IPS DF 6.9 (cell line): ENCODE measurements around the gene PITPNC1.
"Not testable (repeated sequence)": the region's sequence is repeated elsewhere in the genome, so short reads cannot be mapped to it uniquely, and the experiment has no call there.

Experiments used
- DNase-seq: peaks from one replicate; pipeline ENCODE4 v3.0.0-alpha.2; 2013; ENCODE audit warnings: low read depth, low spot score
- H3K27ac ChIP-seq: one replicate; pipeline ENCODE4 v1.5.1; 2013; ENCODE audit warnings: low read length, control low read depth
- H3K27me3 ChIP-seq: 2 replicates; pipeline ENCODE4 v1.6.1; 2013; ENCODE audit warnings: mild to moderate bottlenecking, low read length; ENCODE audit not compliant: control insufficient read depth, insufficient read depth
- H3K36me3 ChIP-seq: 2 replicates; pipeline ENCODE4 v1.6.1; 2013; ENCODE audit warnings: low read length; ENCODE audit not compliant: control insufficient read depth, insufficient read depth
- H3K4me1 ChIP-seq: 2 replicates; pipeline ENCODE4 v1.6.1; 2013; ENCODE audit warnings: low read length; ENCODE audit not compliant: control insufficient read depth, insufficient read depth
- H3K4me3 ChIP-seq: 2 replicates; pipeline ENCODE4 v1.5.1; 2013; ENCODE audit warnings: mild to moderate bottlenecking, low read length
- H3K9me3 ChIP-seq: 2 replicates; pipeline ENCODE4 v1.6.1; 2013; ENCODE audit warnings: low read length, inconsistent platforms; ENCODE audit not compliant: control insufficient read depth, insufficient read depth
- WGBS: extraction: QIAGEN DNeasy Blood & Tissue Kit; methylation state at CpG from one replicate; pipeline ENCODE4 v1.1.7; 2013; ENCODE audit warnings: mixed read lengths, missing lambda C conversion rate; ENCODE audit not compliant: insufficient read length, insufficient coverage; 5-methylcytosine and 5-hydroxymethylcytosine counted together

PITPNC1 gene

DNA sequence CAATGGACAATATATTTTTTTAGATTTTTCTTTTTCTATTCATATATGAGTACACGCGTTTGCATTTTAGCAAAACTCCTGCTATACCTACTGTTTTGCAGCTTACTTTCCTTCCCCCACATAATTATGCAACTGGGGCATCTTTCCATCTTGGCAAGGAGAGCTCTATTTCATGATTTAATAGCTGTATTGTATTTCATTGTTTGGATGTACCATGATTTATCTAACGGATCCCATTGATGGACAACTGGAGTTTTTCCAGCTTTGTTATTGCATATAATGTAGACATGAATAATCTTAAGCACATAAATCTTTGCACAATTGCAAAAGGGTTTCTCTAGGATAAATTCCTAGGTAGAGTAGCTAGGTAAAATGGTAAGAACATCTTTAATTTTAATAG, 133.9 kb downstream of the PITPNC1 start:
- peaks cover 4% of the 10 kb centered on the region; the same call in 1 of the 2 replicates for H3K4me1 ChIP-seq
- DNase-seq: no peak
- no peaks in the 10 kb centered on the region for H3K9me3 ChIP-seq
- no peak overlapping the region for H3K27ac ChIP-seq
- no CpG with 5 or more reads among the region's 3 CpGs for WGBS
- H3K36me3 ChIP-seq: no peaks in the 10 kb centered on the region
- H3K27me3 ChIP-seq: no peaks in the 10 kb centered on the region
- no peak overlapping the region for H3K4me3 ChIP-seq

DNA sequence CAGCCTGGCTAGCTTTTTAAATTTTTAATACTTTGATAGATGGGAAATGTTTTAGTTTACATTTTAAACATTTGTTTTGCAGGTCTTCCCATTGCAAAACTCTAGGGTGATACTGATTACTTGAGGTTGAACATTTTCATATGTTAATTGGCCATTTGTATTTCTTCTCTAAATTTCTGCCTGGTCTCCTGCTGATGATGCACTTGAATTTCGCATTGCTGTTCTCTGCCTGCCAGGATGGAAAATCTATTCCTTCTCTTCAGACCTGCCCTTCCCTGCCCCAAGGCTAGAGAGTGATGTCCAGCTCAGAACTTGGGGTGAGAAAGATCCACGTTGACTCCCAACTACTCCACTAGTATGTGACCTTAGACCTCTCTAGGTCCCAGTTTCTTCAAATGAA, 134.7 kb downstream of the PITPNC1 start:
- DNase-seq: no peak
- no peak overlapping the region for H3K4me3 ChIP-seq
- H3K27ac ChIP-seq: no peak overlapping the region
- no peaks in the 10 kb centered on the region for H3K27me3 ChIP-seq
- no CpG with 5 or more reads among the region's 2 CpGs for WGBS
- no peaks in the 10 kb centered on the region for H3K36me3 ChIP-seq
- peaks cover 4% of the 10 kb centered on the region; the same call in 1 of the 2 replicates for H3K4me1 ChIP-seq
- no peaks in the 10 kb centered on the region for H3K9me3 ChIP-seq

DNA sequence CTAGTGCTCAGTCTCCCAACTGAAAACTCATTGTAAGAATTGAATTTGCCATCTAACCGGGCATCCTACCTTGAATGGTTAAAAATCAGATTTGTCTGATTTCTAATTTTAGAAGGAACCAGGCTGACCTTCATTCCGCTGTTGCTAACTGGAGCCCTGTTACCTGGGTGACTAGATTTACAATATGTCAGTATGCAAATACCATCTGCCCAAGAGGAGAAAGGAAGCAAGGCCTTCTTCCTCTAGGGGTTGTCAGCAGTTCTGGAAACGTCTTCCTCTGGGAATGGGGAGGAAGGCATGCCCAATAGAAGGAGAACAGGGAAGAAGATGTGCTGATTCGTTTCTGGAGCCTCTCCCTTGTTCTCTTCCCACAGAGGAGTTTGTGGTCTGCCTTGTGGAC, 137.9 kb downstream of the PITPNC1 start:
- WGBS: no CpG with 5 or more reads among the region's 4 CpGs

DNA sequence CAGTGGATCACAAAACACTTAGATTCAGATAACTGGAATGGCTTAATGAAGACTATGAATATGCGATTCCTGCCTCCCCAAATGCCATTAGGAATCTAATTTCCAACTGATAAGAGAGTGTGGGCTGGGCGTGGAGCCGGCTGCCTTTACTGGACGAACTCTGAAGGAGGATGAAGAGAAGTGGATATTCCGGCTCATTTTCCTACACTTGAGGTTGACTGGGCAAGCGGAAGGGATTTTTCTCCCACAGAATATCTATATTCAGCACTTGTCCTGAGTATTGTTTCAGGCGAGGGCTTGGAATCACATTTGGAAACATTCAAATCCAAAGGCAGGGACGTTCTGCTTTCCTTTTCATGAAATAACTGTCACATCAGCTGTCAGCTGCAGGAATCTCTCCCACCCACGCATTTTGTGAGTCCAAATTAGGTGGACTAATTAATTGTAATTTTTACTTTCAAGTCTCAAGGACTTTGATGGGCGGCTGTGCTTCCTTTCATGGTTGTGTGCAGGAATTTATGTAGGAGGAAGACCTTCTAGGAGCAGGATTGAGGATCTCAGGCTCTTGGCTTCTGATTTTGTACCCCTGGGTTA, 138.5 kb downstream of the PITPNC1 start:
- no CpG with 5 or more reads among the region's 10 CpGs for WGBS
- no peak overlapping the region for H3K27ac ChIP-seq
- DNase-seq: no peak

More for the DNA sequence above, 137.9 kb downstream of the PITPNC1 start:
- no peak for DNase-seq
- no peaks in the 10 kb centered on the region for H3K27me3 ChIP-seq
- no peak overlapping the region for H3K27ac ChIP-seq
- H3K4me3 ChIP-seq: no peak overlapping the region
- no peaks in the 10 kb centered on the region for H3K9me3 ChIP-seq
- H3K4me1 ChIP-seq: peaks cover 7% of the 10 kb centered on the region; the same call in 1 of the 2 replicates
- no peaks in the 10 kb centered on the region for H3K36me3 ChIP-seq

DNA sequence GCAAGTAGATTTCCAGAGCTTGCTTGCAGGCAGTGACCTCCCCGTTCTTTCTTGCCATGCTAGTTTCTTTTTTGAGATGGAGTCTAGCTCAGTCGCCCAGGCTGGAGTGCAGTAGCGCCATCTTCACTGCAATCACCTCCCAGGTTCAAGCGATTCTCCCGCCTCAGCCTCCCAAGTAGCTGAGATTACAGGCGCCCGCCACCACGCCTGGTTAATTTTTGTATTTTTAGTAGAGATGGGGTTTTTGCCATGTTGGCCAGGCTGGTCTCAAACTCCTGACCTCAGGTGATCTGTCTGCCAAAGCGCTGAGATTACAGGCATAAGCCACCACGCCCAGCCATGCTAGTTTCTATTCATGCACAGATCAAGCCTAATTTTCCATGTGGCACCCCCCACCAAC, 139.5 kb downstream of the PITPNC1 start:
- no CpG with 5 or more reads among the region's 10 CpGs for WGBS
- H3K9me3 ChIP-seq, H3K36me3 ChIP-seq, DNase-seq, H3K27me3 ChIP-seq, H3K27ac ChIP-seq, H3K4me3 ChIP-seq: not testable (repeated sequence)
- H3K4me1 ChIP-seq: peaks cover 11% of the 10 kb centered on the region; the same call in 1 of the 2 replicates

More for the DNA sequence above, 138.5 kb downstream of the PITPNC1 start:
- H3K4me3 ChIP-seq: no peak overlapping the region
- H3K27me3 ChIP-seq: no peaks in the 10 kb centered on the region
- H3K36me3 ChIP-seq: no peaks in the 10 kb centered on the region
- H3K9me3 ChIP-seq: no peaks in the 10 kb centered on the region
- peaks cover 9% of the 10 kb centered on the region; the same call in 1 of the 2 replicates for H3K4me1 ChIP-seq

DNA sequence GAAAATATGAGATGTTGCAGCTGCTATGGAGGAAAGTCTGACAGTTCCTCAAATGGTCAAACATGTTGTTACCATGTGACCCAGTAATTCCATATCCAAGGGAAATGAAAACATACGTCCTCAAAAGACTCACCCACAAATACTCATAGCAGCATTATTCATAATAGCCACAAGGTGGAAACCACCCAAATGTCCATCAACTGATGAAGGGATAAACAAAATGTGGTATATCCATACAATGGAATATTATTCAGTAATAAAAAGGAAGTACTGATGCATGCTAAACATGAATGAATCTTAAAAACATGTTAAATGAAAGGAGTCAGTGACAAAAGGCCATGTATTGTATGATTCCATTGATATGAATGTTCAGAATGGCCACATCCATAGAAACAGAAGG, 140.2 kb downstream of the PITPNC1 start:
- Histone ChIP-seq H3K4me3 (no peak overlapping the region), H3K9me3 (no peaks in the 10 kb centered on the region), H3K27ac (no peak overlapping the region), H3K36me3 (no peaks in the 10 kb centered on the region), H3K4me1 (peaks cover 9% of the 10 kb centered on the region; the same call in 1 of the 2 replicates), H3K27me3 (no peaks in the 10 kb centered on the region)
- no peak for DNase-seq
- WGBS: no CpG with 5 or more reads among the region's 1 CpG

DNA sequence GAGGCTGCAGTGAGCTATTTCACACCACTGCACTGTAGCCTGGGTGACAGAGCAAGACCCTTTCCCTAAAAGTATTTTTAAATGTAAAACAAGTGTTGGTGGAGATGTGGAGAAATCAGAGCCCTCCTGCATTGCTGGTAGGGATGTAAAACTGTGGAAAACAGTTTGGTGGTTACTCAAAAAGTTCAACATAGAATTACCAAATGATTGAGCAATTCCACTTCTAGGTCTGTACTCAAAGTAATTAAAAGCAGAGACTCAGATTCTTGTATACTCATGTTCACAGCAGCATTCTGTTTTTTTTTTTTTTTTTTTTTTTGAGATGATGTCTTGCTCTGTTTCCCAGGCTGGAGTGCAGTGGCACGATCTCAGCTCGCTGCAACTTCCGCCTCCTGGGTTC, 141.8 kb downstream of the PITPNC1 start:
- DNase-seq: no peak
- Histone ChIP-seq H3K27me3 (no peaks in the 10 kb centered on the region), H3K9me3 (no peaks in the 10 kb centered on the region), H3K4me3 (no peak overlapping the region), H3K36me3 (no peaks in the 10 kb centered on the region), H3K27ac (no peak overlapping the region), H3K4me1 (peaks cover 9% of the 10 kb centered on the region; the same call in 1 of the 2 replicates)
- WGBS: no CpG with 5 or more reads among the region's 3 CpGs

DNA sequence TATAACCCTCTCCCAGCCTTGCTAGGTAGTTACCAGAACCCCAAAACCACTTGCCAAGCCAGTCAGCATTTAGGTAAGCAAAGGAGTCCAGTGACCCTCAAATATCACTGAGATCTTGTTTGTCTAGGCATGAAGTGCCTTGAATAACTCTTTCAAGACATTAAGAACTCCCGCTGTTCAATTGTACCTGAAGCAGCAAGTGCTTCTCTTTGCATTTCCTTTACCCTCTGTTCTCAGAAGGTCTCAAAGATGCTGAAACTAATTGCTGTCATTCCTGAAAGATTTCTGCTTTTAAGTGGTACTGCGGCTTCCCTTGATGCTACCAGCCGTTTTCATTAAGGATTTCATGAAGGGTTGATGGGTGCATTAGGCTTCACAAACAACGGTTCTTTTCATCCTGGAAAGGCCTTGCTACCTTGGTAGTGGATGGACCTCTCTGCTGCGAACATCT, 142.7 kb downstream of the PITPNC1 start:
- Histone ChIP-seq H3K36me3 (no peaks in the 10 kb centered on the region), H3K27ac (no peak overlapping the region), H3K4me3 (no peak overlapping the region), H3K27me3 (no peaks in the 10 kb centered on the region), H3K4me1 (peaks cover 9% of the 10 kb centered on the region; the same call in 1 of the 2 replicates), H3K9me3 (no peaks in the 10 kb centered on the region)
- no peak for DNase-seq
- no CpG with 5 or more reads among the region's 5 CpGs for WGBS

DNA sequence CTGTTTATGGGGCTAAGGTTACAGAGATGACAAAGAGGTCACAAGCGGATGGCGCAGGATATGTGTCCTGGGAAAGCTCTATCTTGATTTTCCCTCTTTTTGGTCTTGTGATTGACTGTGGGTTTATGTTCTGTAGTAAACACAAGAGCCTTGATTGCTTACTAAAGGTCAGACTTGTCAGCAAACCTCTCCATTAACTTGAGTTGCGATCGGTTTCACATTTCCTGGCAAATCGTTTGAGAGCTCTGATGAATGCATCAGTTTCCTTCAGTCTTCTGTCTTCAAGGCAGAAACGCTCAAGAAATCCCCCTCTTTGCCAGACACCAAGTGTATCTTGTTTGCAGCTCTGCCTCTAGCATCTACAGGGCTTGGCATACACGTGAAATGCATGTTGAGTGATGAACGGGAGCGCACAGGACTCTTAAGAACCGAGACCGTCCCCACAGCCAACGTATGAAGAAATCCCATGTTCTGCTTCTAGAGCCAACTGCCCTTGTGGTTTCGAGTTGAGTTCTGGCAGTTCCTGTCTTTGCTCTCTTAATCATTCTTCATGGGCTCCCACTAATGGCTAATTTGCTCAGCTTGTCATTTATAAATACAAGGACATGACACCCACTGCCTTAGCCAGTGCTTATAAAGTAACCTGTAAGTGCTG, 143.3 kb downstream of the PITPNC1 start:
- no CpG with 5 or more reads among the region's 13 CpGs for WGBS
- Histone ChIP-seq H3K9me3 (no peaks in the 10 kb centered on the region), H3K36me3 (no peaks in the 10 kb centered on the region), H3K4me3 (no peak overlapping the region), H3K4me1 (peaks cover 9% of the 10 kb centered on the region; the same call in 1 of the 2 replicates), H3K27me3 (no peaks in the 10 kb centered on the region), H3K27ac (no peak overlapping the region)
- DNase-seq: no peak

DNA sequence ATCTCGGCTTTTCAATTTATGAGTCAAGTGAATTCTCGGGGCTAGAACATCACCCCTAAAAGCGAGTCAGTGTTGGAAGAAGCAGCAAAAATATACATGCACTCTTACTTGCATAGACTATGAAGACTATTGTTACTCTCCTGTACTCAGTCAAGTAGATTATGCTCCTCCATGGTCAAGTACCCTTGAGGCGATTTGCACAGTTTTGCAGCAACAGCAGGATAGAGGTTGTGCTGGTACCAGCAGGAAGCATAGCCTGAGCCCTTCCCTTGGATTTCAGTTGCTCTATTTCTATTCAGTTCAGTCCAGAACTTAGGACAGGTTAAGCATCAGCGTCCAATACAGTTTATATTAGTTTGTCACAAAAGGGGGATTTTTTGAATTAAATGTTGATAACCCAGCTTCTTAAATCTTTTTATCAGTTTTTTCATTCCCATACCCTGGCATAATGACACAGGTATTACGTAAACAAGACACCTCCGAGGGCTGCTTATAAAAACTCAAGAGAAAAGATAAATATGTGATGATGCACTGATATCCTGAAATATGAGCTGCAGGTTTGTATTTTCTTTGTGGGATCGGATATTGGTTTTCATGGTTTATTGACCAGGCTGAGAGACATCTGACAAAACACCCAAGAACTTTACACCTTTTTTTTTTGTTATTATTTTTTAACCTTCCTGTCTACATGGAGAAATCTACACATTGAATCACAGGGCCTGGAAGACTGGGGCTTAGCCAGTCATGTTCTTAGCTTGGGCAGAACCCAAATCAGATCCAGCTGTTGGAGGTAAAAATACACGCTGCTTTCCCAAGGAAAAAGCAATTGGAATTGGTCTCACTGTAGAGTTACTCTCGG, 144.1 kb downstream of the PITPNC1 start:
- H3K27ac ChIP-seq: no peak overlapping the region
- no peak for DNase-seq

More for the DNA sequence above, 144.1 kb downstream of the PITPNC1 start:
- H3K9me3 ChIP-seq: no peaks in the 10 kb centered on the region
- no peaks in the 10 kb centered on the region for H3K36me3 ChIP-seq
- peaks cover 9% of the 10 kb centered on the region; the same call in 1 of the 2 replicates for H3K4me1 ChIP-seq
- H3K27me3 ChIP-seq: no peaks in the 10 kb centered on the region
- no CpG with 5 or more reads among the region's 10 CpGs for WGBS
- no peak overlapping the region for H3K4me3 ChIP-seq
